HEK293 (cell line): ENCODE data around the gene MTOR.

Source experiments
- ATF2 ChIP-seq: fragments of 450-650 bp; formaldehyde crosslinking; IDR thresholded peaks from 2 replicates; pipeline ENCODE4 v1.5.1; 2016; ENCODE audit warnings: missing biosample characterization, missing genetic modification characterization, low read depth
- BCL11A ChIP-seq: fragments of 450-650 bp; formaldehyde crosslinking; IDR thresholded peaks from 2 replicates; pipeline ENCODE4 v1.5.1; 2016; ENCODE audit warnings: low read depth, missing biosample characterization, missing genetic modification characterization
- CTCF ChIP-seq: fragments of 450-650 bp; formaldehyde crosslinking; IDR thresholded peaks from 2 replicates; pipeline ENCODE4 v1.5.1; 2016; ENCODE audit warnings: missing biosample characterization, missing genetic modification characterization
- PATZ1 ChIP-seq: fragments of 450-650 bp; formaldehyde crosslinking; IDR thresholded peaks from 2 replicates; pipeline ENCODE4 v1.5.1; 2016; ENCODE audit warnings: missing biosample characterization, missing genetic modification characterization
- PRDM1 ChIP-seq: fragments of 450-650 bp; formaldehyde crosslinking; IDR thresholded peaks from 2 replicates; pipeline ENCODE4; 2016; ENCODE audit warnings: missing biosample characterization, missing genetic modification characterization
- SP3 ChIP-seq: fragments of 450-650 bp; formaldehyde crosslinking; IDR thresholded peaks from 2 replicates; pipeline ENCODE4 v1.5.1; 2016; ENCODE audit warnings: missing biosample characterization, missing genetic modification characterization
- ZBTB44 ChIP-seq: fragments of 450-650 bp; IDR thresholded peaks from 2 replicates; pipeline ENCODE4 v1.5.1; 2018; ENCODE audit warnings: missing biosample characterization, mild to moderate bottlenecking, missing genetic modification characterization
- ZNF639 ChIP-seq: fragments of 450-650 bp; formaldehyde crosslinking; IDR thresholded peaks from 2 replicates; pipeline ENCODE4 v1.5.1; 2016; ENCODE audit warnings: missing biosample characterization, missing genetic modification characterization
- ZNF747 ChIP-seq: fragments of 450-650 bp; formaldehyde crosslinking; IDR thresholded peaks from 2 replicates; pipeline ENCODE4 v1.5.1; 2016; ENCODE audit warnings: missing biosample characterization, missing genetic modification characterization

GRCh38 chr1:11101347-11101746 lies 161.0 kb downstream of the MTOR start:
- no peak for TF ChIP-seq CTCF (tag by site-specific recombination)
- TF ChIP-seq PATZ1 (tag by site-specific recombination), result no peak
- TF ChIP-seq BCL11A (tag by site-specific recombination), result no peak
- TF ChIP-seq ATF2 (tag by site-specific recombination), result no peak
- TF ChIP-seq SP3 (tag by site-specific recombination), result no peak
- no peak for TF ChIP-seq ZNF639 (tag by site-specific recombination)
- TF ChIP-seq ZBTB44 (tag by site-specific recombination), result no peak
- no peak for TF ChIP-seq ZNF747 (tag by site-specific recombination)
- no peak for TF ChIP-seq PRDM1 (tag by site-specific recombination)
